GM12891 (cell line): ENCODE measurements around the gene ATOH7. TPM values are rescaled to one million over a fixed set of nuclear protein-coding genes. Genes with fewer than 3 reads are reported as not detected.
"Not testable (repeated sequence)": the region's sequence is repeated elsewhere in the genome, so short reads cannot be mapped to it uniquely, and the experiment has no call there.

ENCODE experiments used
- DNase-seq: peaks from one replicate; pipeline ENCODE4 v3.0.0; 2011; ENCODE audit warnings: low spot score; ENCODE audit not compliant: insufficient read length
- FAIRE-seq: peaks from 2 replicates; lab custom pipeline; 2011; peaks lifted over from hg19 to GRCh38; lab: Jason Lieb, UNC
- PAX5 ChIP-seq: IDR thresholded peaks from 2 replicates; pipeline ENCODE4 v1.6.1; 2011; ENCODE audit warnings: low read length, moderate library complexity, mild to moderate bottlenecking; ENCODE audit not compliant: insufficient read depth, severe bottlenecking
- POLR2A ChIP-seq: IDR thresholded peaks from 2 replicates; pipeline ENCODE4 v1.6.1; 2011; ENCODE audit warnings: low read depth, low read length, control low read depth
- POLR2AphosphoS5 ChIP-seq: IDR thresholded peaks from 2 replicates; pipeline ENCODE4 v1.6.1; 2011; ENCODE audit warnings: low read depth, low read length, control low read depth
- POU2F2 ChIP-seq: IDR thresholded peaks from 2 replicates; pipeline ENCODE4 v1.6.1; 2011; ENCODE audit warnings: low read depth, mild to moderate bottlenecking, control low read depth, low read length, moderate library complexity
- SPI1 ChIP-seq: IDR thresholded peaks from 2 replicates; pipeline ENCODE4 v1.6.1; 2011; ENCODE audit warnings: low read depth, low read length, control low read depth
- TAF1 ChIP-seq: IDR thresholded peaks from 2 replicates; pipeline ENCODE4 v1.6.1; 2011; ENCODE audit warnings: low read depth, low read length, control low read depth
- polyA plus RNA-seq: library from polyadenylated mRNA; unstranded; fragments of >200 nt; gene quantifications from one replicate; pipeline ENCODE4 v1.2.1, GENCODE V29; 2012; ENCODE audit warnings: low read depth, missing spikeins, inconsistent platforms; ENCODE audit not compliant: missing spikeins

The ATOH7 gene
- polyA plus RNA-seq = 0.05 TPM

- TF ChIP-seq POLR2A (no peak), TAF1 (no peak)
- FAIRE-seq (no peak), DNase-seq (no peak)
Measured at GRCh38 chr10:68231817-68232251, at the start of gene ATOH7. Gene ATOH7, minus strand, starts transcription at chr10:68232113. Its CDS starts 436 bp downstream, at chr10:68231677.

- FAIRE-seq (no peak), DNase-seq (no peak)
- TF ChIP-seq POU2F2 = no peak
- TF ChIP-seq SPI1 = no peak
- no peak for TF ChIP-seq POLR2A
- no peak for TF ChIP-seq TAF1
- TF ChIP-seq PAX5 = no peak
- no peak for TF ChIP-seq POLR2AphosphoS5
Measured at GRCh38 chr10:68280758-68281157, 48.8 kb upstream of the ATOH7 start.

GRCh38 chr10:68278906-68279753 is 47.2 kb upstream of the ATOH7 start:
- DNase-seq, FAIRE-seq: not testable (repeated sequence)

DNA sequence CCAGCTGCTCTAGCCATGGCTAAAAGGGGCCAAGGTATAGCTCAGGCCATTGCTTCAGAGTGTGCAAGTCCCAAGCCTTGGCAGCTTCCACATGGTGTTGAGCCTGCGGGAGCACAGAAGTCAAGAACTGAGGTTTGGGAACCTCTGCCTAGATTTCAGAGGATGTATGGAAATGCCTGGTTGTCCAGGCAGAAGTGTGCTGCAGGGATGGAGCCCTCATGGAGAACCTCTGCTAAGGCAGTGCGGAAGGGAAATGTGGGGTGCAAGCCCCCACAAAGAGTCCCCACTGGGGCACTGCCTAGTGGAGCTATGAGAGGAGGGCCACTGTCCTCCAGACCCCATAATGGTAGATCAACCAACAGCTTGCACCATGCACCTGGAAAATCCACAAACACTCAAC is 45.9 kb upstream of the ATOH7 start:
- not testable (repeated sequence) for FAIRE-seq, DNase-seq

- DNase-seq (no peak), FAIRE-seq (no peak)
- TF ChIP-seq SPI1 = no peak
- no peak for TF ChIP-seq TAF1
- TF ChIP-seq POU2F2 = no peak
- TF ChIP-seq POLR2A = no peak
- no peak for TF ChIP-seq POLR2AphosphoS5
- no peak for TF ChIP-seq PAX5
Measured at GRCh38 chr10:68276224-68276623, 44.3 kb upstream of the ATOH7 start.

- DNase-seq = no peak
- TF ChIP-seq POU2F2 = no peak
- no peak for TF ChIP-seq SPI1
- TF ChIP-seq POLR2A = no peak
- TF ChIP-seq PAX5 = no peak
- TF ChIP-seq POLR2AphosphoS5 = no peak
- TF ChIP-seq TAF1 = no peak
- no peak for FAIRE-seq
Measured at GRCh38 chr10:68275600-68276126, 43.8 kb upstream of the ATOH7 start.

- TF ChIP-seq POLR2A = no peak
- no peak for TF ChIP-seq TAF1
- no peak for TF ChIP-seq SPI1
- TF ChIP-seq POLR2AphosphoS5 = no peak
- no peak for TF ChIP-seq PAX5
- TF ChIP-seq POU2F2 = no peak
- FAIRE-seq (no peak), DNase-seq (no peak)
Measured at GRCh38 chr10:68272833-68273232, 40.9 kb upstream of the ATOH7 start.

DNA sequence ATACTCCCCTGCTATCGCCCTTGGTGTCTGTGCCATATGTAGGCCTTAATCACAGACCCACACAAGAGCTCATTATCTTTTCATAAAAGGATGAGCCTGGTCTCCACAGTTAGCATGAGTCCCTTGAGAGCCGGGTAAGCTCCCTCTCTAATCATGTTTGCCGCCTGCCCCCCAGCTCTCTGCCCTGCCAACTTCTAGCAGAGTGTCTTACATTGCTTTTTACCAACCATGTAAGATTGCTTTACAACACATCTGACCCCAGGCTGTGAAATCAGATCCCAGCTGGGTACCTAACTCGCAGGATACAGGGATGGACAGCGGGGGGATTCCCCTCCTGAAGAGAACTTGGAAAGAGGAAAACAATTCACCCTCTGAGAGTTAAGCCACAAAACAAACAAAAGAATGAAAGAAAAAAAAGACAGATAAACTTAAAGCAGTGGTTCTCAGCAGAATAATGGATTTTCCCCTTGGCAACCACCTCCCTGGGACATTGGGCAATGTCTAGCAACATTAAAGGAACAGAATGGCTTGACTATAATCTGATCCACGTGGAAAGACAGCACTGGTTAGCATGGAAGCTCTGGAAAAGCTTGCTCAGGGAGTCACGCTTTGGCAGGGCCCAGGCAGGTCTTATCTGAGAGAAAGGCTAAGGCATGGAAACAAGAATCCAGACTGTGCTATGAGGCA is 39.4 kb upstream of the ATOH7 start:
- TF ChIP-seq SPI1 = no peak
- no peak for DNase-seq
- FAIRE-seq = no peak

- FAIRE-seq (no peak), DNase-seq (no peak)
- TF ChIP-seq PAX5 (no peak), TAF1 (no peak), POLR2AphosphoS5 (no peak), POLR2A (no peak), POU2F2 (no peak), SPI1 (no peak)
Measured at GRCh38 chr10:68269562-68270290, 37.8 kb upstream of the ATOH7 start.

DNA sequence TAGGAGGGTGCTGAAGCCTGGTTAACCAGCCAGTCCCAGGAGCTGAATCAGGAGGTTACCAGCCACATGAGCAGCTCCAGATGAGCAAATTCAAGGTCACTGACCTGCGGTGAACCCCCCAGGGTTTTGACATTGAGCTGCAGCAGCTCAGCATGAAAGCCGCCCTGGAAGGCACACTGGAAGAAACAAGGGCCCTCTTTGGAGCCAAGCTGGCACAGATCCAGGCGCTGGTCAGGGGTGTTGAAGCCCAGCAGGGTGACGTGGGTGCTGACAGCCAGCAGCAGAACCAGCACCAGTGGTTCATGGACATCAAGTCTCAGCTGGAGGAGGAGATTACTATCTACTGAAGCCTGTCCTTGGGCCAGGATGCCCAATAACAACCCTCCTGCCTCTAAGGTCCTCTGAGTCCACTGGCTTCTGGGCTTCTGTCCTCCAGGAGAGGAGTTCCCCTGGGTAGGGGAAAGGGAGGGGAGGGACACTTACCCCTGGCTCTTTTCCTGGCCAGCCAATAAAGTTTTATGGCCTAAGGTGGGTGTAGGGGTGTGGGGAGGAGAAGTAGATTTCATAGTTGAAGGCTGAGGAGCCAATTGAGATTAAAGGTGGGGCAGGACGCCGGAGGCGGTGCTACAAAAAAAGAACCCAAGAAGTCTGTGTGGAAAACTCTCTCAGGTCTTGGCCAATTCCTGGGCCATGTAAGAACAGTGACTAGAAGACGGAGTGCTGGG is 29.4 kb upstream of the ATOH7 start:
- FAIRE-seq = no peak
- TF ChIP-seq TAF1 (no peak), POLR2AphosphoS5 (no peak), POLR2A (no peak), PAX5 (no peak), SPI1 (no peak), POU2F2 (no peak)

More for the DNA sequence above, 29.4 kb upstream of the ATOH7 start:
- no peak for DNase-seq
